NB4 (cell line): ENCODE results near the gene STIP1.
A peak's percentile ranks its signal among the peaks of the same experiment; 100 is the strongest.

Source experiments
- DNase-seq: peaks from one replicate; pipeline ENCODE4 v3.0.0; 2010; ENCODE audit warnings: low read depth
- H3K4me3 ChIP-seq: one replicate; pipeline ENCODE4 v1.5.1; 2011; ENCODE audit warnings: mild to moderate bottlenecking, low read depth, low read length, moderate library complexity
- CTCF ChIP-seq: IDR thresholded peaks from one replicate; pipeline ENCODE4 v1.5.1; 2012; ENCODE audit warnings: low read depth, low read length
- MYC ChIP-seq: IDR thresholded peaks from 2 replicates; pipeline ENCODE4 v1.6.1; 2011; ENCODE audit warnings: low read depth, low read length
- POLR2A ChIP-seq: IDR thresholded peaks from 2 replicates; pipeline ENCODE4 v1.6.1; 2011; ENCODE audit warnings: mild to moderate bottlenecking; ENCODE audit not compliant: insufficient read length; ENCODE audit errors: extremely low read depth
- TF ChIP-seq, protein P1 (sequence below): IDR thresholded peaks from 2 replicates; pipeline ENCODE4 v1.6.1; 2011; ENCODE audit warnings: low read depth, low read length

Gene STIP1

GRCh38 chr11:64229090-64229743, 43.2 kb downstream of the STIP1 start:
- no peak overlapping the region for H3K4me3 ChIP-seq
- no peak for DNase-seq
- TF ChIP-seq, protein P1, sequence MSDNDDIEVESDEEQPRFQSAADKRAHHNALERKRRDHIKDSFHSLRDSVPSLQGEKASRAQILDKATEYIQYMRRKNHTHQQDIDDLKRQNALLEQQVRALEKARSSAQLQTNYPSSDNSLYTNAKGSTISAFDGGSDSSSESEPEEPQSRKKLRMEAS, result no peak
- no peak for TF ChIP-seq CTCF
- TF ChIP-seq POLR2A, result no peak

- TF ChIP-seq, protein P1, result no peak
- TF ChIP-seq CTCF, result no peak
- TF ChIP-seq POLR2A, result no peak
- no peak for TF ChIP-seq MYC
- DNase-seq, result no peak
- peak overlapping the region; percentile 70 for H3K4me3 ChIP-seq
These were observed 43.8 kb downstream of the STIP1 start for GRCh38 chr11:64229744-64230170.

GRCh38 chr11:64230171-64230984, 44.4 kb downstream of the STIP1 start, which contains the start of gene DNAJC4:
DNAJC4 (plus strand) TSS chr11:64230548; CDS start chr11:64230855, 307 bp downstream.
- peak; percentile 95 for DNase-seq
- TF ChIP-seq CTCF (no peak), POLR2A (peak; percentile 49), MYC (peak; percentile 55)
- TF ChIP-seq, protein P1, result peak; percentile 46; the same call in 1 of the 2 replicates
- peak within 1 kb of the TSS; percentile 70 for H3K4me3 ChIP-seq

GRCh38 chr11:64230985-64231365, 45.0 kb downstream of the STIP1 start:
- TF ChIP-seq POLR2A (peak; percentile 2), CTCF (no peak), MYC (peak; percentile 16; the same call in 1 of the 2 replicates)
- DNase-seq, result peak; percentile 78
- H3K4me3 ChIP-seq, result peak overlapping the region; percentile 70

GRCh38 chr11:64231546-64231945, 45.6 kb downstream of the STIP1 start:
- TF ChIP-seq, protein P1, result no peak
- TF ChIP-seq MYC (no peak), CTCF (no peak), POLR2A (no peak)
- no peak overlapping the region for H3K4me3 ChIP-seq
- DNase-seq, result no peak
